Measurements from ENCODE around the gene RFLNA.

The RFLNA gene

GRCh38 chr12:124337622-124338021 lies 42.7 kb downstream of the RFLNA start:
- no peaks in the 10 kb centered on the region for H3K4me1 ChIP-seq
- H3K36me3 ChIP-seq = peaks cover 73% of the 10 kb centered on the region
- no peak overlapping the region for H3K4me3 ChIP-seq (ENCODE audit: low read depth, low read length)
- DNase-seq = no peak
- no peak for TF ChIP-seq CTCF (IDR thresholded peaks at IDR 0.05; ENCODE audit: low read depth, low read length)
- no peaks in the 10 kb centered on the region for H3K27me3 ChIP-seq
- H3K9me3 ChIP-seq = no peaks in the 10 kb centered on the region

GRCh38 chr12:124338448-124338847 lies 43.6 kb downstream of the RFLNA start:
- TF ChIP-seq CTCF (IDR thresholded peaks at IDR 0.05; ENCODE audit: low read depth, low read length) = no peak
- Histone ChIP-seq H3K36me3 (peaks cover 76% of the 10 kb centered on the region), H3K4me3 (ENCODE audit: low read depth, low read length) (no peak overlapping the region), H3K4me1 (no peaks in the 10 kb centered on the region), H3K9me3 (no peaks in the 10 kb centered on the region), H3K27me3 (no peaks in the 10 kb centered on the region)
- no peak for DNase-seq

GRCh38 chr12:124338876-124339603 lies 44.1 kb downstream of the RFLNA start:
- DNase-seq = no peak
- no peak for TF ChIP-seq CTCF (IDR thresholded peaks at IDR 0.05; ENCODE audit: low read depth, low read length)
- no peaks in the 10 kb centered on the region for H3K9me3 ChIP-seq
- H3K4me1 ChIP-seq = no peaks in the 10 kb centered on the region
- H3K36me3 ChIP-seq = peaks cover 78% of the 10 kb centered on the region
- H3K27me3 ChIP-seq = no peaks in the 10 kb centered on the region
- H3K4me3 ChIP-seq (ENCODE audit: low read depth, low read length) = no peak overlapping the region

- Histone ChIP-seq H3K4me1 (no peaks in the 10 kb centered on the region), H3K36me3 (peaks cover 78% of the 10 kb centered on the region), H3K27me3 (no peaks in the 10 kb centered on the region), H3K9me3 (no peaks in the 10 kb centered on the region), H3K4me3 (ENCODE audit: low read depth, low read length) (no peak overlapping the region)
- DNase-seq = no peak
- no peak for TF ChIP-seq CTCF (IDR thresholded peaks at IDR 0.05; ENCODE audit: low read depth, low read length)
Measured at GRCh38 chr12:124340080-124340900, 45.4 kb downstream of the RFLNA start.

GRCh38 chr12:124341645-124342069 lies 46.8 kb downstream of the RFLNA start:
- no peak for TF ChIP-seq CTCF (IDR thresholded peaks at IDR 0.05; ENCODE audit: low read depth, low read length)
- H3K4me3 ChIP-seq (ENCODE audit: low read depth, low read length) = no peak overlapping the region
- H3K4me1 ChIP-seq = no peaks in the 10 kb centered on the region
- H3K36me3 ChIP-seq = peaks cover 78% of the 10 kb centered on the region
- no peak for DNase-seq
- H3K9me3 ChIP-seq = no peaks in the 10 kb centered on the region
- H3K27me3 ChIP-seq = no peaks in the 10 kb centered on the region

GRCh38 chr12:124344022-124344421 lies 49.1 kb downstream of the RFLNA start:
- Histone ChIP-seq H3K4me3 (ENCODE audit: low read depth, low read length) (no peak overlapping the region), H3K27me3 (no peaks in the 10 kb centered on the region), H3K4me1 (no peaks in the 10 kb centered on the region), H3K9me3 (no peaks in the 10 kb centered on the region), H3K36me3 (peaks cover 90% of the 10 kb centered on the region)
- no peak for TF ChIP-seq CTCF (IDR thresholded peaks at IDR 0.05; ENCODE audit: low read depth, low read length)
- DNase-seq = no peak
